ENCODE results near the gene C3.
"Not testable (repeated sequence)": the region's sequence is repeated elsewhere in the genome, so short reads cannot be mapped to it uniquely, and the experiment has no call there.

Gene C3

DNA sequence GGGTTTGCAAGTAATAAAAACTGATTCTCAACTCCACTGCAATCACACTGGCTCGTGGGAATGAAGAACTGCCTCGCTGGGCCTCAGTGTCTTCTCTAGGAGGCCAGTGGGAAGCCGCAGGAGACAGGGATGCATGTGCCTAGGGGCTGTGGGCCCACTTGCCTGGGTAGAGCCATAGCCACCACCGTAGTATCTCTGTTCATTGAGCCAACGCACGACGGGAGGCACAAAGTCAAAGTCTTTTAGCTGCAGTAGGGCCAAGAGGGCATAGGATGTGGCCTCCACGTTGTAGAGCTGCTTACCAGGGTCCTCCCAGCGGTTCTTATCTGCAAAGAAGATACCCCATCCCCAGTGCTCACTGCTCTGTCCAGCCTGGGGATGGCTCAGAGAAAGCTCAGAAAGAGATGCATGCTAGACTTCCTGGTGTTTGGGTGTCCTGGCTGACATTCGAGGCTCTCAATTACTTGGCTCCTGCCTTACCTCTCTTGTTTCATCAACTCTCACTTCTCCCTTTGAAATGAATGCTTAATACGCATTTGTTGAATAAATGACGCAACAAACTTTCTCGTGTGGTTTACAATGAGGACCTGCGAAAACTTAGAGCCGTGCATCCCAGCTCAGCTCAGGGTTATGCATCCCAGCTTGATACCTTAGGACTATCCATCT lies 34.4 kb downstream of the C3 start:
- FAIRE-seq: no peak

DNA sequence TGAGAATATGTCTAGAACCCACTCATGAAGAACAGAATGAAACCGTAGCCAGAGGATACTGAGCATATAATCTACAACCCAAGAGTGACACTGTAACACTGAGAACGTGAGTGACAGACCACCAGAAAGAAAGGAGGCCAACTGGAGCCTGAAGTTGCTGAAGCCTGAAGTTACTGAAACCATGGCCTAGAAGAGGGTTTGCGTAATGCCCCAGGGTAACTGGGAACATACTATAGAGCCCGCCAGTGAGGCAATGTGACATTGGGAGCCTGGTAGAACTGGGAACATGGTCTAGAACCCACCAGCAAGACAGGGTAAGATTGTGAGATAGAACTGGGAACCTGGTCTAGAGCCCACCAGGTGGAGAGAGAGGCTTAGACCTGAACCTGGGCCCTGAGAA lies 35.0 kb downstream of the C3 start:
- no peak for FAIRE-seq

- no peak for FAIRE-seq
Observed at GRCh38 chr19:6683971-6684370, 36.5 kb downstream of the C3 start.

DNA sequence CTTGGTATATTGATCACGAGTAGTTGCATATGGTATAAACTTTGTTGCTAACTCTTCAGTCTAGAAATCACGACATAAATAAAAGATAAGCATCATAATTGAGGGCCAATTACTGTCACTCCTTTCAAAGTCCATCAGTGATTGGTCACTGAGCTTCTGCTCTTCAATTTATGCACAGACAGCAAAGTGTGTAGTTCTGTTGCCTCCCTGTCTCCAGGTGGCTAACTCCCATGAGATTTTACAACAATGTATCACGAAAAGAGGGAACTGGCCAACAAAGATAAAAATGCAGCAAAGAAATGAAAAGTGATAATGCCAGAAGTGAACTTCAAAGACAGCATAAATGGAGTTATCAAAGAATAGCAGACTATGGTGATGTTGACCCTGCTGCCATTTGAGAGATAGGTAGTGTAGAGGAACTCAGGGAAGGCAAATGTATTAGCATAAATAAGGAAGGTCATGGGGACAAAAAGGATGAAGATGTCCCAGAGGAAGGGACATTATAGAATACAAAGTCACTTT lies 37.8 kb downstream of the C3 start:
- no peak for FAIRE-seq

- no peak for FAIRE-seq
Observed at GRCh38 chr19:6680141-6680540, 40.3 kb downstream of the C3 start.

GRCh38 chr19:6679139-6679538 lies 41.3 kb downstream of the C3 start:
- FAIRE-seq: no peak

GRCh38 chr19:6678690-6679109 lies 41.8 kb downstream of the C3 start:
- no peak for FAIRE-seq

DNA sequence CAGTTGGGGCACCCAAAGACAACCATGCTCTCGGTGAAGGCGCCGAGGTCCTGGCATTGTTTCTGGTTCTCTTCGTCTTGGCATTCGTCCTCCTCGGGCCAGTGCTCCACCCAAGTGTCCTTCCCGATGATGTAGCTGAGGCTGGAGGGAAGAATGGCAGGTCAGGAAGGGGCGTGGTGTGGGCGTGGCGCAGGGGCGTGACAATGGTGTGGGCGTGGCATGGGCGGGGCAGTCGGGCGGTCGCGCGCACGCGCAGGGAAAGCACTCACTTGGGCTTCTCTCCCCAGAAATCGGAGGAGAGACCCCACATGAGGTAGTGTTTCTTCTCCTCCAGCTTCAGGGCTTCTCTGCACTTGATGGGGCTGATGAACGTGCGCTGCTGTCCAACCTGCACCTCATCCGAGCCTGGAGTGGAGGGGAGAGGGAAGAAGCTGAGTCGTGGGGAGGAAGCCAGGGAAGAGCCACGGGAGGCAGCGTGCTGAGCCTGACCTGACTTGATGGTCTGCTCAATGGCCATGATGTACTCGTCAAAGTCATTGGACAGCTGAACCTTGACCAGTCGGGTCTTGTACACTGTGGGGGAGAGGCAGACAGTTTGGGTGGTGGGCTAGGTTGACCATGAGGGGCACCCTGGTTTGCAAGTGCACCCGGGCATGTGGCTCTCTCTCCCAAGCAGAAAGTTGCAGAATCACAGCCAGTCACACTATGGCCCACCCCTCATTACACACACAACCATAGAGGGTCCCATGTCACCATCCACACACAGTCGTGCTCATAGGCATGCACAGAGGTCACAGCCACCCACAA lies 42.4 kb downstream of the C3 start:
- no peak for FAIRE-seq

GRCh38 chr19:6677495-6677882 lies 43.0 kb downstream of the C3 start:
- FAIRE-seq: no peak

DNA sequence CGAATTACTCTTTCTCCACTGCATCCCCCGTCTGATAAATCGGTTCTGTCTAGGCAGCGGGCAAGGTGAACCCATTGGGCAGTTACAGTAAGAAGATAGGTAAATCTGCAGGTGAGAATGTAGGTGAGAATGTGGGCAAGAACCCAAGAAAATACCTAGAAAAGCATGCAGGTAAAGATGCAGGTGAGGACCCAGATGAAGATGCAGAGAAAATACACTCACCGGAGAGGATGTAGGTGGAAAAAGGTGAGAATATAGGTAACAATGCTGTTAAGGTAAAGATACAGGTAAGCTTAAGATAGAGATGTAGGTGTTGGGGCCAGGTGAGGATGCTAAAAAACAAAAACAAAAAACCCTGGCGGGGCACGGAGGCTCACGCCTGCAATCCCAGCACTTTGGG lies 44.2 kb downstream of the C3 start:
- FAIRE-seq: no peak

DNA sequence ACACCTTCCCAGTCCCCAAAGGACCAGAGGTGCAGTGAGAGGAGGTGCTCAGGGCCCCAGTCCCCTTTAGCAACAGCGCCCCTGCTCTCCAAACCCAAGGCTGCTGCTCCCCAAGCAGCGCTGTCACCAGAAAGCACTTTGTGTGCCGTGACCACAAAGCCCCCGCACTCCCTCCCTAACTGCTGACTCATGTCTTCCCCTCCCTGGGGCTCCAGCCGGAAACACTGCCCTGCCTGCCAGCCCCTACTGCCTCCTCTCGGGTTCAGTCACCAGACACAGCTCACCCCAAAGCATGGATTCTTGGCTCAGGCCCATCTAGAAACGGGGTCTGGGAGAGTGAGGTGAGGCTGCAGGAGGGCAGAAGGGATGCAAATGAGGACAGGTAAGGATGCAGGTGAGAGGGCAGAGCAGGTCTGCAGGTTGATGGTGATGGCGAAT lies 45.6 kb downstream of the C3 start:
- no peak for FAIRE-seq

- not testable (repeated sequence) for FAIRE-seq
Observed at GRCh38 chr19:6674408-6674807, 46.0 kb downstream of the C3 start.

DNA sequence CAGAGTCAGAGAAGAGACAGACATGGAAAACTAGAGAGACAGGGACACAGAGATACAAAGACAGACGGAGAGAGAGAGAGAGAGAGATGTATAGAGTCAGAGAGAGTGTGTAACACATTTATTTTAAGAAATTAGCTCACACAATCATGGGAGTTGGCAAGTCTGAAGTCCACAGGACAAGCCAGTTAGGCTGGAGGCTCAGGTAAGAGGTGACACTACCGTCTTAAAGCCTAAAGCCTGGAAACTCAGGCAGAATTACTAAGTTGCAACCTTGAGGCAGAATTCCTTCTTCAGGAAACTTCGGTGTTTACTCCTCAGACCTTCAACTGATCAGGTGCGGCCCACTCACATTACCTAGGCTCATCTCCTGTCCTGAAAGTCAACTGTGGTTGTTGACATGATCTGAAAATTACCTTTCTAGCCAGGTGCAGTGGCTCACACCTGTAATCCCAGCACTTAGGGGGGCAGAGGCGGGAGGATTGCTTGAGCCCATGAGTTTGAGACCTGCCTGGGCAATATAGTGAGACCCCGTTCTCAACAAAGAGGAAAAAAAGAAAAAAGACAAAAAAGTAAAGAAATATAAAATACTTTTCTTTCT lies 47.7 kb downstream of the C3 start:
- FAIRE-seq: no peak

GRCh38 chr19:6671960-6672359 lies 48.5 kb downstream of the C3 start:
- no peak for FAIRE-seq

GRCh38 chr19:6668691-6669090 lies 51.8 kb downstream of the C3 start:
- no peak for FAIRE-seq

GRCh38 chr19:6667114-6667627 lies 53.3 kb downstream of the C3 start:
- no peak for FAIRE-seq

- FAIRE-seq: no peak
Observed at GRCh38 chr19:6664916-6665315, 55.5 kb downstream of the C3 start.

DNA sequence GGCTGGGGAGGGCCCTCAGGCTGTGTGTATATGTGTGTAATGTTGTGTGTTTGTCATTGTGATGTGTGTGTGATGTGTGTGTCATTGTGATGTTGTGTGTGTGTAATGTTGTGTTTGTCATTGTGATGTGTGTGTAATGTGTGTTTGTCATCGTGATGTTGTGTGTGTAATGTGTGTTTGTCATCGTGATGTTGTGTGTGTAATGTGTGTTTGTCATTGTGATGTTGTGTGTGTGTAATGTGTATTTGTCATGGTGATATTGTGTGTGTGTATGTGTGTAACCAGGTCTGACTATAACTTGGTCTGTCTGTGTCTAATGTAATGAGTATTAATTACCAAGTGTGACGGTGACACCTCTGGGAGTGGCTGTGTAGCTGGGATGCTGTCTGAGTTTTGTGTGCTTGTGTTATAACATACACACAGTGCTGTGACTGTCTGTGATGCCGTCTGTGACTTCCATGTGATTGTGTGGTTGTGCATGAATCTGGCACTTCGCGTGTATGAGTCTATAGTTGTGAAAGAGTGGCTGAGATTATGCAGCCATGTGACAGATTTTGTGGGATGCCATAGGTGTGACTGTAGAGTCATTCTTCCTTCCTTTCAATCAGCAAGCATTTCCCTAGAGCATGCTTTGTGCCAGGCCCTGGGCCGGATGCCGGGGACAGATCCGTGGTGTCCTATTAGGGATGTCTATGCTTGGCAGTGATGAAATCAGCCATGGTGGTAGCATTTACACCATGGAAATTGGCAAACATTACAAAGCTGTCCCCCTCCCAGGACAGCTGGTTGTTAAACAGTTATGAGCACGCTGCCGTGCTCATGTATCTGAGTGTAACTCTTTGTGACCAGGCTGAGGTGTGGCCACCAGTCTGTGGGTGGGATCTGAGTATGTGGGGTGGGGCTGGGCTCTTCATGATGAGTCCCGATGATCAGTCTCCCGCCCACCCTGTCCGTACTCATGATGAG lies 56.9 kb downstream of the C3 start:
- FAIRE-seq: no peak

- no peak for FAIRE-seq
Observed at GRCh38 chr19:6662702-6663101, 57.7 kb downstream of the C3 start.

- not testable (repeated sequence) for FAIRE-seq
Observed at GRCh38 chr19:6661509-6662244, 58.8 kb downstream of the C3 start.

- no peak for FAIRE-seq
Observed at GRCh38 chr19:6660930-6661329, 59.5 kb downstream of the C3 start.

DNA sequence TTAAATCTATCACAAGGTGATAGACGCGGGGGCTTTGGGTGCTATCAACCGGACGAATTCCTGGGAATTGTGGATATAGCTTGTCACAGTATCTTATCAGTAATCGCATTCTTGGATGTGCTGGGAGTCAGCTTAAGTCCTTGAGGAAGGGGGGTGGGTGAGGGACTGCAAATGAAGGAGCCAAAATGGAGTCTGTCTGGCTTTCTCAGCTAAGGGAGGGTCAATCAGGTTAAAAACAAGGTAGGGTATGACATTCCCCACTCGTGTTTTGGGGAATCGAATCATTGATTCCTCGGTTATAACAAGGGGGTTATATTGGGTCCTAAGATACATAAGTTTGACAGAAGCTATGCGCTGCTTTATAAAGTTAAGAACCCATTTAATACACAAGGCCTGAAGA lies 64.1 kb downstream of the C3 start:
- not testable (repeated sequence) for FAIRE-seq
